ENCODE data around the gene SNRNP35.
"Not testable (repeated sequence)": the region's sequence is repeated elsewhere in the genome, so short reads cannot be mapped to it uniquely, and the experiment has no call there.

The SNRNP35 gene

DNA sequence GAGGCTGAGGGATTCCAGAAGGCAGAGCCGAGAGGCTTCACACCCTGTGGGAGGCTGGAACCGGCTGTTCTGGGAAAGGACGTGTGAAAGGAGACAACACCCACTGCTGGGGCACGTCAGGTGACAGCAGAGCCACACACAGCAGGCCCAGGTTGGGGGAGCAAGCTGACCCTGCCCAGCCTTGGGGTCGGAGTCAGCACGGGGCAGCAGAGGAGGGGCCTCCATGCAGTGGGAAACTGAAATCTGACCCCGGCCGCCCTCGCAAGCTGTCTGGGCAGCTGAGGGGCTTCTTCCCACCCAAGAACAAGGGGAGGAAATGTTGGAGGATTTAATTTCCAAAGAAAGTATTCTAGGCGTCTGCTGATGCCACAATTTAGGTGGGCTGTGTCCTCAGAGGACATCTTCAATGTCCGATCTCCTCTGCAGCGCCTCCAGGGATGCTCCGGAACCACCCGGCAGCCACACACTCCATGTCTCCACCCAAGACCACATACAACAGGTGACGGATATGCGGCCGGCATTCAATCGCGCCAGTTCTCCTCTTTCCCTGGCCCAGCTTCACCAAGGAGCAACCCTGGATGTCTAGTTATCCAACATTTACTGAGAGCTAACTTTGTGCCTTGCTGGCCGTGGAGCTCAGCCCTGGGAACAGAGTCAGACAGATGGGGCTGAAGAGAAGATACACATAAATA lies 30.7 kb downstream of the SNRNP35 start:
- Histone ChIP-seq H3K4me3 (ENCODE audit: insufficient read depth, low read depth, low read length, poor library complexity, severe bottlenecking) (no peak overlapping the region), H3K27ac (ENCODE audit: insufficient read depth, low read length, poor library complexity, severe bottlenecking) (no peak overlapping the region), H3K9me3 (ENCODE audit: control insufficient read depth, low read length) (no peaks in the 10 kb centered on the region), H3K36me3 (ENCODE audit: control insufficient read depth, insufficient read depth, low read length) (no peaks in the 10 kb centered on the region), H3K27me3 (replicated peaks; ENCODE audit: control insufficient read depth, insufficient read depth, low read length, poor library complexity, severe bottlenecking) (no peaks in the 10 kb centered on the region), H3K4me1 (ENCODE audit: control insufficient read depth, insufficient read depth, low read length, poor library complexity, severe bottlenecking) (peaks cover 6% of the 10 kb centered on the region)
- no peak for DNase-seq

DNA sequence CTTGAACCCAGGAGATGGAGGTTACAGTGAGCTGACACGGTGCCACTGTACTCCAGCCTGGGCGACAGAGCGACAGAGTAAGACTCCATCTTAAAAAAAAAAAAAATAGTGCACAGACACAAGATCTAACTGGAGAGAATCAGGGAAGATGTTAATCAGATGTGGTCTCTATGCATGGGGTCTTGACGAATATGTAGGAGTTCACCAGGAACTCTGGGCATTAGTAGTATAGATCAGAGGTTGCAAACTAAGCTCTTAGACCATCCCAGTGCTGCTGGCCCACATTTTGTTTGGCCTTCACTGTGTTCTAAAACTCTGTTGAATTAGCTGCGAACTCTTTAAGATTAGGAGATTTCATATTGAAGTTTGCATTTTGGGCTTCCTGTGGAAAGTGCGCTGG lies 31.6 kb downstream of the SNRNP35 start:
- Histone ChIP-seq H3K27ac (ENCODE audit: insufficient read depth, low read length, poor library complexity, severe bottlenecking) (no peak overlapping the region), H3K9me3 (ENCODE audit: control insufficient read depth, low read length) (no peaks in the 10 kb centered on the region), H3K4me3 (ENCODE audit: insufficient read depth, low read depth, low read length, poor library complexity, severe bottlenecking) (no peak overlapping the region), H3K4me1 (ENCODE audit: control insufficient read depth, insufficient read depth, low read length, poor library complexity, severe bottlenecking) (no peaks in the 10 kb centered on the region), H3K27me3 (replicated peaks; ENCODE audit: control insufficient read depth, insufficient read depth, low read length, poor library complexity, severe bottlenecking) (no peaks in the 10 kb centered on the region), H3K36me3 (ENCODE audit: control insufficient read depth, insufficient read depth, low read length) (no peaks in the 10 kb centered on the region)
- no peak for DNase-seq

DNA sequence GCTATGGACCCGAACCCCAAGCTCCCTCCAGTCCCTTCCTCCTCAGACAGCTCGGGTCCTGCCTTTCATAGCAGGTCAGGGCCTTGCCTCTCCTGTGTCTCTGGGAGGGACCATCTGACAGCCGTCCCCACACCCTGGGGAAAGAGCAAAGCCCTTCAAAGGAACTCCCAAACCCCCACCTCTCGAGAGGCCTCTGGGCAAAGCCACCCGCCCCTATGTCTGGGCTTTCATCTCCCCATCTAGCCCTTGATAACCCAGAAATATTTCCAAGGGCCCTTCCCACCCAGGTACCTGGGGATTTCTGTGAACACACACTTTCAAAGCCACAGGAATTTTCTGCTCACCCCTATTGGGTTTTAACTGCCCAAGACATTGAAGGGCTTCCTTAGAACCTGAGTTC lies 32.1 kb downstream of the SNRNP35 start:
- no peak overlapping the region for H3K27ac ChIP-seq (ENCODE audit: insufficient read depth, low read length, poor library complexity, severe bottlenecking)
- no peak for DNase-seq
- no peaks in the 10 kb centered on the region for H3K4me1 ChIP-seq (ENCODE audit: control insufficient read depth, insufficient read depth, low read length, poor library complexity, severe bottlenecking)
- no peak overlapping the region for H3K4me3 ChIP-seq (ENCODE audit: insufficient read depth, low read depth, low read length, poor library complexity, severe bottlenecking)
- H3K27me3 ChIP-seq (replicated peaks; ENCODE audit: control insufficient read depth, insufficient read depth, low read length, poor library complexity, severe bottlenecking), result no peaks in the 10 kb centered on the region
- no peaks in the 10 kb centered on the region for H3K36me3 ChIP-seq (ENCODE audit: control insufficient read depth, insufficient read depth, low read length)
- no peaks in the 10 kb centered on the region for H3K9me3 ChIP-seq (ENCODE audit: control insufficient read depth, low read length)

DNA sequence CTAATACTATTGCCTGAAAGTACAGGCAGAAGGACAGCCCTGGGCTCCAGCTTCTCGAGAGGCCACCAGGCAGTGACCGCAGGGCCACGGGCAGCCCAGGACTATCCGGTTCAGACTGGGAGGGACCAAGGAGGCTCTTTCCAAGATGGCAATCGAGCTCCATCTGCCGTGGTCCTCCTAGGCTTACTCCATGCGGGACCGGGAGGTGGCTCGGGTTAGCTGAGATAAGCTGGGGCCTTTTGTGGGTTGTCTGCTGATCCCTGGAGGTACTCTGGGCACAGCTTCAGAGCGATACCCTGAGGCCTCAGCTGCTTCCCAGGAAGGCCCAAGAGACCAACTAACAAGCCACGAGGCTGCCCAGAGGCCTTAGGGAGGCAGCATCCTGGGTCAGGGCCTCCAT lies 33.1 kb downstream of the SNRNP35 start:
- no peak overlapping the region for H3K4me3 ChIP-seq (ENCODE audit: insufficient read depth, low read depth, low read length, poor library complexity, severe bottlenecking)
- no peaks in the 10 kb centered on the region for H3K27me3 ChIP-seq (replicated peaks; ENCODE audit: control insufficient read depth, insufficient read depth, low read length, poor library complexity, severe bottlenecking)
- H3K27ac ChIP-seq (ENCODE audit: insufficient read depth, low read length, poor library complexity, severe bottlenecking), result no peak overlapping the region
- H3K9me3 ChIP-seq (ENCODE audit: control insufficient read depth, low read length), result no peaks in the 10 kb centered on the region
- H3K36me3 ChIP-seq (ENCODE audit: control insufficient read depth, insufficient read depth, low read length), result no peaks in the 10 kb centered on the region
- no peaks in the 10 kb centered on the region for H3K4me1 ChIP-seq (ENCODE audit: control insufficient read depth, insufficient read depth, low read length, poor library complexity, severe bottlenecking)
- DNase-seq, result no peak

DNA sequence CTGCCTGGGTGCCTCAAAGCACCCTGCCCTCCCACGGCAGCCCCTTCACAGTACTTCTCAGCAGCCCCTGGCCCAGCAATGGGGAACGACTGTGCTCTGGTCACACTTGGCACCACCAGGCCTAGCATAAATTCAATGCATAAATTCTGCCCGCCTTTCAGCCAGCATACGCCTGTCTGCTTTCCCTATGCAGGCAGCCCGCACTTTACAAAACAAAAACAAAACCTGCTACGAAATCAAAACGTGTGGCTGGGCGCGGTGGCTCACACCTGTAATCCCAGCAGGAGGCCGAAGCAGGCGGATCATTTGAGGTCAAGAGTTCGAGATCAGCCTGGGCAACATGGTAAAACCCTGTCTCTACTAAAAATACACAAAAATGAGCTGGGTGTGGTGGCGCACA lies 33.5 kb downstream of the SNRNP35 start:
- Histone ChIP-seq H3K36me3 (ENCODE audit: control insufficient read depth, insufficient read depth, low read length) (no peaks in the 10 kb centered on the region), H3K9me3 (ENCODE audit: control insufficient read depth, low read length) (no peaks in the 10 kb centered on the region), H3K27me3 (replicated peaks; ENCODE audit: control insufficient read depth, insufficient read depth, low read length, poor library complexity, severe bottlenecking) (no peaks in the 10 kb centered on the region), H3K4me1 (ENCODE audit: control insufficient read depth, insufficient read depth, low read length, poor library complexity, severe bottlenecking) (no peaks in the 10 kb centered on the region), H3K27ac (ENCODE audit: insufficient read depth, low read length, poor library complexity, severe bottlenecking) (no peak overlapping the region), H3K4me3 (ENCODE audit: insufficient read depth, low read depth, low read length, poor library complexity, severe bottlenecking) (no peak overlapping the region)
- DNase-seq, result no peak

DNA sequence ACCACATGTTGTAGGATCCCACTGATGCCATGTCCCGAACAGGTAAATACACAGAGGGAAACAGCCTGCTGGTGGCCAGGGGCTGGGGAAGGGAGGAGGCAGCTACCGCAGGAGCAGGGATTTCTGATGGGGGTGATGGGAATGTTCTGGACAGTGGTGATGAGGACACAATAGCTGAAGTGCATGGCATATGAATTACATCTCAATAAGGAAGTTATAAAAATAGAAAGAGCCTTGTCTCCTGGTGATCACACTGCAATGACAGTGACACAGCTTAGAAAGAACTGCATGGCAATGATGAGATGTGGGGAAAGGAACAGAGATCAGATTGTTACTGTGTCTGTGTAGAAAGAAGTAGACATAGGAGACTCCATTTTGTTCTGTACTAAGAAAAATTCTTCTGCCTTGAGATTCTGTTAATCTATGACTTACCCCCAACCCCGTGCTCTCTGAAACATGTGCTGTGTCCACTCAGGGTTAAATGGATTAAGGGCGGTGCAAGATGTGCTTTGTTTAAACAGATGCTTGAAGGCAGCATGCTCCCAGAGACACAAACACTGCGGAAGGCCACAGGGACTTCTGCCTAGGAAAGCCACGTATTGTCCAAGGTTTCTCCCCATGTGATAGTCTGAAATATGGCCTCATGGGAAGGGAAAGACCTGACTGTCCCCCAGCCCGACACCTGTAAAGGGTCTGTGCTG lies 34.5 kb downstream of the SNRNP35 start:
- H3K36me3 ChIP-seq (ENCODE audit: control insufficient read depth, insufficient read depth, low read length); H3K27ac ChIP-seq (ENCODE audit: insufficient read depth, low read length, poor library complexity, severe bottlenecking); DNase-seq; H3K27me3 ChIP-seq (replicated peaks; ENCODE audit: control insufficient read depth, insufficient read depth, low read length, poor library complexity, severe bottlenecking); H3K4me3 ChIP-seq (ENCODE audit: insufficient read depth, low read depth, low read length, poor library complexity, severe bottlenecking); H3K4me1 ChIP-seq (ENCODE audit: control insufficient read depth, insufficient read depth, low read length, poor library complexity, severe bottlenecking); H3K9me3 ChIP-seq (ENCODE audit: control insufficient read depth, low read length): not testable (repeated sequence)

DNA sequence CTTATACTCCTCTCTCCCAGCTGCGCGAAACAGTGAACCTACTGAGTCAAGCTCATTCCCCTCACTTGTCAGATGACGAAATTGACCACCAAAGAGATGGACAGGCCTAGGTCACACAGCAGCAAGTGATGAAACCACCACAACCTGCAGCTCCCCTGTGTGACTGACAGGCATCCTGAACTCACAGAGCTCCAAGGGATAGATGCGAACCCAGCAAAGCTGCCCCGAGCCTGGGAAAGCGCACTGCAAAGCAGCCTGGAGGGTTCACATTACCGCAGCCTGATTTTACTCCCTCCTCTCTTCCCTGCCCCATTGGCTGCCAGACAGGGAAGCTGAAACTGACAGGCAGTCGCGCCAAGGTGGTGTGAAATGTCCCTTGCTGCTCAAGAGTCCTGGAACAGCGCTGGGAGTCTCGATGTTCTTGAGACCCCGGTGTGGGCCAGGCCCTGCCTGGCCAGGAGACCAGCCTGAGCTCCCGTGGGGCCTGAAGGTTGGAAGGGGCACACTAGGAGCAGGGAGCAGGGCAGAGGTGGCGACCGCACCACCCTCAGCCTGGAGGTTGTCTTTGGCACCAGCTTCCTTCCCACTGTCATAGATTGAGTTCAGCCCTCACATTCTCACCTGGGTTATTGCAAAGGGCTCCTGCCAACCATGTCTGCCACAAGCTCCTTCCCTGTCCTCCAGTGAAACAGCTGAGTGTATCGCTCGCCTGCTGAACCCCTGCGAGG lies 36.3 kb downstream of the SNRNP35 start:
- no peaks in the 10 kb centered on the region for H3K36me3 ChIP-seq (ENCODE audit: control insufficient read depth, insufficient read depth, low read length)
- H3K4me3 ChIP-seq (ENCODE audit: insufficient read depth, low read depth, low read length, poor library complexity, severe bottlenecking), result no peak overlapping the region
- DNase-seq, result no peak
- no peaks in the 10 kb centered on the region for H3K4me1 ChIP-seq (ENCODE audit: control insufficient read depth, insufficient read depth, low read length, poor library complexity, severe bottlenecking)
- no peaks in the 10 kb centered on the region for H3K9me3 ChIP-seq (ENCODE audit: control insufficient read depth, low read length)
- no peaks in the 10 kb centered on the region for H3K27me3 ChIP-seq (replicated peaks; ENCODE audit: control insufficient read depth, insufficient read depth, low read length, poor library complexity, severe bottlenecking)
- no peak overlapping the region for H3K27ac ChIP-seq (ENCODE audit: insufficient read depth, low read length, poor library complexity, severe bottlenecking)

DNA sequence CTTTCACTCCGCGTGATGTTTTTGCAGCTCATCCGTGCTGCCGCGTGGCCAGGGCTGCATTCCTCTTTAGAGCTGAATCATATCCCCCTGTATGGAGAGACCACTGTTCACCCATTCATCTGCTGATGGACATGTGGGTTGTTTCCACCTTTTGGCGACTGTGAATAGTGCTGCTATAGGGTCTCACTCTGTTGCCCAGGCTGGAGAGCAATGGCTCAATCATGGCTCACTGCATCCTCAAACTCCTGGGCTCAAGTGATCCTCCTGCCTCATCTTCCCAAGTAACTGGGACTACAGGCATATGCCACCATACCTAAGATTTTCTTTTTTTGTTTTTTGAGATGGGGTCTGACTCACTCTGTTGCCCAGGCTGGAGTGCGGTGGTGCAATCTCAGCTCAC lies 39.1 kb downstream of the SNRNP35 start:
- no peak for DNase-seq
- no peak overlapping the region for H3K27ac ChIP-seq (ENCODE audit: insufficient read depth, low read length, poor library complexity, severe bottlenecking)
- no peaks in the 10 kb centered on the region for H3K36me3 ChIP-seq (ENCODE audit: control insufficient read depth, insufficient read depth, low read length)

DNA sequence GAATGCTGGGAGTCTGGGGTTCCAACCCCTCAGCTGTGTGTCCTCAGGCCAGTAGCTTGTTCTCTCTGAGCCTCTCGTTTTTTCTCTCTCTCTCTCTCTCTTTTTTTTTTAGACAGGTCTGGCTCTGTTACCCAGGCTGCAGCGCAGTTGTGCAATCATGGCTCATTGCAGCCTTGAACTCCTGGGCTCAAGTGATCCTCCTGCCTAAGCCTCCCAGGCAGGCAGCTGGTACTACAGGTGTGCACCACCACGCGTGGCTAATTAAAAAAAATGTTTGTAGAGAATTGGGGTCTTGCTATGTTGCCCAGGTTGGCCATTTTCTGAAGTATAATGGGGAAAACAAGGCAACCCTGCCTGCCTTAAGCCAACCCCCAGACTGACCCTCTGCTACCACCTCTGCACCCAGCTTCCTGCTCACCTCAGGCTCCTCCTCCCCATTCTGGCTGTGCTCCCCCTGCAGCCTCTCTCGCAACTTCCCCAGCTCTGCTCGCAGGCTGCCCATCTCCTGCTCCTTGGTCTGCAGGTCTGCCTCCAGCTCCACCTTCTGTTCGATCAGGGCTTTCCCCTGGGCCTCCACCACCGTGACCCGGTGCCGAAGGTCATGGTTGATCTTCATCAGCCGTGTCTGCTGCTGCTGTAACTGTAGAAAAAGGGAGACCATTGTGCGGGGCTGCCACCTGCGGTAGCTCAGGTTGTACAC lies 40.3 kb downstream of the SNRNP35 start:
- H3K36me3 ChIP-seq (ENCODE audit: control insufficient read depth, insufficient read depth, low read length), result no peaks in the 10 kb centered on the region
- no peaks in the 10 kb centered on the region for H3K4me1 ChIP-seq (ENCODE audit: control insufficient read depth, insufficient read depth, low read length, poor library complexity, severe bottlenecking)
- H3K27me3 ChIP-seq (replicated peaks; ENCODE audit: control insufficient read depth, insufficient read depth, low read length, poor library complexity, severe bottlenecking), result no peaks in the 10 kb centered on the region
- H3K27ac ChIP-seq (ENCODE audit: insufficient read depth, low read length, poor library complexity, severe bottlenecking), result no peak overlapping the region
- H3K4me3 ChIP-seq (ENCODE audit: insufficient read depth, low read depth, low read length, poor library complexity, severe bottlenecking), result no peak overlapping the region
- DNase-seq, result no peak
- H3K9me3 ChIP-seq (ENCODE audit: control insufficient read depth, low read length), result no peaks in the 10 kb centered on the region

More for the DNA sequence above, 39.1 kb downstream of the SNRNP35 start:
- no peak overlapping the region for H3K4me3 ChIP-seq (ENCODE audit: insufficient read depth, low read depth, low read length, poor library complexity, severe bottlenecking)
- H3K4me1 ChIP-seq (ENCODE audit: control insufficient read depth, insufficient read depth, low read length, poor library complexity, severe bottlenecking), result no peaks in the 10 kb centered on the region
- no peaks in the 10 kb centered on the region for H3K27me3 ChIP-seq (replicated peaks; ENCODE audit: control insufficient read depth, insufficient read depth, low read length, poor library complexity, severe bottlenecking)
- no peaks in the 10 kb centered on the region for H3K9me3 ChIP-seq (ENCODE audit: control insufficient read depth, low read length)

Measured in effector memory CD4-positive, alpha-beta T cell (primary cell).